Ureter (tissue), 1 donor: ENCODE data around the gene ZC4H2. TPM values are rescaled to one million over a fixed set of nuclear protein-coding genes. Genes with fewer than 3 reads are reported as not detected.
A peak's percentile ranks its signal among the peaks of the same experiment; 100 is the strongest.
"Not testable (repeated sequence)": the region's sequence is repeated elsewhere in the genome, so short reads cannot be mapped to it uniquely, and the experiment has no call there.

Experiments used
- DNase-seq: peaks from one replicate; pipeline ENCODE4 v3.0.0-alpha.2; 2020; ENCODE audit warnings: low spot score
- total RNA-seq: library from RNA; stranded (reverse); gene quantifications from one replicate; pipeline ENCODE4 v1.2.4, GENCODE V29; 2023
- donor health status: DM: yes; HTN: yes; CAD: no.

The ZC4H2 gene
- 11.3 TPM for total RNA-seq

- peak; percentile 66 for DNase-seq
These were observed at the start of gene ZC4H2 for GRCh38 chrX:64975989-64976672. ZC4H2 (minus strand) TSS chrX:64976450; CDS start chrX:64976377, 73 bp downstream.

GRCh38 chrX:65017451-65017850, 41.2 kb upstream of the ZC4H2 start:
- DNase-seq = no peak

- no peak for DNase-seq
These were observed 38.0 kb upstream of the ZC4H2 start for GRCh38 chrX:65014230-65014629.

- no peak for DNase-seq
These were observed 33.2 kb upstream of the ZC4H2 start for GRCh38 chrX:65009459-65009858.

GRCh38 chrX:65002208-65002607, 26.0 kb upstream of the ZC4H2 start:
- DNase-seq = not testable (repeated sequence)

- DNase-seq = no peak
These were observed 20.6 kb upstream of the ZC4H2 start for GRCh38 chrX:64996805-64997204.

- no peak for DNase-seq
These were observed 18.0 kb upstream of the ZC4H2 start for GRCh38 chrX:64994131-64994798.

- DNase-seq = no peak
These were observed 1.6 kb upstream of the ZC4H2 start for GRCh38 chrX:64977830-64978229.

GRCh38 chrX:64977051-64977450, 801 bp upstream of the ZC4H2 start:
- no peak for DNase-seq

GRCh38 chrX:64976673-64977040, 407 bp upstream of the ZC4H2 start:
- DNase-seq = no peak

GRCh38 chrX:64975491-64975890, 759 bp downstream of the ZC4H2 start:
- DNase-seq = no peak

GRCh38 chrX:64925480-64925879, 50.8 kb downstream of the ZC4H2 start:
- DNase-seq = no peak

GRCh38 chrX:64908121-64908520, 68.1 kb downstream of the ZC4H2 start:
- no peak for DNase-seq

- DNase-seq = no peak
These were observed 81.7 kb downstream of the ZC4H2 start for GRCh38 chrX:64894454-64895038.

GRCh38 chrX:64885850-64886249, 90.4 kb downstream of the ZC4H2 start:
- DNase-seq = no peak

GRCh38 chrX:64878709-64879108, 97.5 kb downstream of the ZC4H2 start:
- not testable (repeated sequence) for DNase-seq

GRCh38 chrX:64867217-64867616, 109.0 kb downstream of the ZC4H2 start:
- no peak for DNase-seq

Other genes starting within 250 kb of the ZC4H2 start
- gene ZC3H12B, start 58.4 kb upstream of the ZC4H2 start, total RNA-seq = 4.9 TPM